Endodermal cell (in vitro differentiated cells): Measurements from ENCODE around the gene PRPH. TPM values are rescaled to one million over a fixed set of nuclear protein-coding genes. Genes with fewer than 3 reads are reported as not detected.
"Not testable (repeated sequence)": the region's sequence is repeated elsewhere in the genome, so short reads cannot be mapped to it uniquely, and the experiment has no call there.

Experiments
- DNase-seq: peaks from one replicate; pipeline ENCODE4 v3.0.0-alpha.2; 2017
- H3K27ac ChIP-seq: 2 replicates; pipeline ENCODE4 v1.5.1; 2013; ENCODE audit warnings: mild to moderate bottlenecking, low read depth, low read length, moderate library complexity
- H3K27me3 ChIP-seq: 2 replicates; pipeline ENCODE4 v1.6.1; 2013; ENCODE audit warnings: mild to moderate bottlenecking, low read length, moderate library complexity; ENCODE audit not compliant: insufficient read depth, control insufficient read depth, poor library complexity, severe bottlenecking
- H3K36me3 ChIP-seq: 2 replicates; pipeline ENCODE4 v1.7.0; 2013; ENCODE audit warnings: mild to moderate bottlenecking, low read length, moderate library complexity; ENCODE audit not compliant: control insufficient read depth, insufficient read depth
- H3K4me1 ChIP-seq: one replicate; pipeline ENCODE4 v1.7.0; 2013; ENCODE audit warnings: low read length; ENCODE audit not compliant: control insufficient read depth, insufficient read depth
- H3K4me3 ChIP-seq: 2 replicates; pipeline ENCODE4 v1.5.1; 2013; ENCODE audit warnings: mild to moderate bottlenecking, low read length, moderate library complexity
- H3K9ac ChIP-seq: 2 replicates; pipeline ENCODE4 v1.6.1; 2013; ENCODE audit warnings: mild to moderate bottlenecking, low read length, moderate library complexity; ENCODE audit not compliant: poor library complexity, severe bottlenecking; ENCODE audit errors: extremely low read depth
- H3K9me3 ChIP-seq: 2 replicates; pipeline ENCODE4 v1.6.1; 2013; ENCODE audit warnings: mild to moderate bottlenecking, low read length, moderate library complexity; ENCODE audit not compliant: control insufficient read depth
- H3K27ac Mint-ChIP-seq: 2 replicates; pipeline ENCODE4 v1.8.0; 2020; ENCODE audit warnings: mixed read lengths
- H3K27me3 Mint-ChIP-seq: 2 replicates; pipeline ENCODE4 v1.8.0; 2021; ENCODE audit warnings: mild to moderate bottlenecking, mixed read lengths; ENCODE audit not compliant: insufficient read depth
- H3K36me3 Mint-ChIP-seq: 2 replicates; pipeline ENCODE4 v1.8.0; 2020; ENCODE audit warnings: low read depth, mixed read lengths
- H3K4me1 Mint-ChIP-seq: 2 replicates; pipeline ENCODE4 v1.8.0; 2020; ENCODE audit warnings: mixed read lengths
- H3K4me3 Mint-ChIP-seq: 2 replicates; pipeline ENCODE4 v1.8.0; 2020; ENCODE audit warnings: mild to moderate bottlenecking, moderate library complexity, mixed read lengths
- H3K9me3 Mint-ChIP-seq: 2 replicates; pipeline ENCODE4 v1.8.0; 2020; ENCODE audit warnings: mild to moderate bottlenecking, mixed read lengths
- CTCF ChIP-seq: fragments of 200-600 bp; sonication (generic); conservative IDR thresholded peaks from 2 replicates; pipeline ENCODE4 v1.5.0; 2021; ENCODE audit warnings: antibody characterized with exemption, mild to moderate bottlenecking
- WGBS, 2 experiments: methylation state at CpG; one replicate each; pipeline versions ENCODE4 v1.1.5 to v1.1.7; 2013; ENCODE audit warnings: missing lambda C conversion rate in 2 of 2, mixed read lengths in 1 of 2; ENCODE audit not compliant: insufficient coverage in 1 of 2, insufficient read length in 1 of 2; 5-methylcytosine and 5-hydroxymethylcytosine counted together
- total RNA-seq, 2 donors: library from RNA; stranded (reverse); fragmentation: NEBNext Ultra II Directional in 1 of 2; extraction: Animal tissue kit (Norgen Biotek cat#: 25700) in 1 of 2; gene quantifications; 2 replicates in 1 of 2; 3 replicates in 1 of 2; pipeline ENCODE4 v1.2.1, GENCODE V29; 2021

Gene PRPH
- total RNA-seq, 2 donors from 2014 or later: 0.42 to 0.51 TPM

GRCh38 chr12:49331380-49332222 is 36.7 kb downstream of the PRPH start:
- Histone ChIP-seq H3K36me3 (peaks cover 39% of the 10 kb centered on the region), H3K9ac (no peak overlapping the region), H3K4me3 (no peak overlapping the region), H3K27me3 (peaks cover 55% of the 10 kb centered on the region), H3K4me1 (no peaks in the 10 kb centered on the region), H3K27ac (no peak overlapping the region), H3K9me3 (no peaks in the 10 kb centered on the region)
- Mint-ChIP-seq H3K27me3 (peaks cover 40% of the 10 kb centered on the region), H3K9me3 (no peaks in the 10 kb centered on the region), H3K27ac (no peak overlapping the region), H3K36me3 (peaks cover 23% of the 10 kb centered on the region), H3K4me3 (no peak overlapping the region), H3K4me1 (no peaks in the 10 kb centered on the region)
- peak; percentile 83 for TF ChIP-seq CTCF
- DNase-seq: peak; percentile 92
- 70 to 71% methylated on average over 7 to 11 of the region's 11 CpGs for WGBS, 2 experiments

- Mint-ChIP-seq H3K36me3 (peaks cover 16% of the 10 kb centered on the region), H3K27me3 (peaks cover 48% of the 10 kb centered on the region), H3K4me3 (no peak overlapping the region), H3K4me1 (peaks cover 2% of the 10 kb centered on the region), H3K27ac (no peak overlapping the region), H3K9me3 (no peaks in the 10 kb centered on the region)
- H3K36me3 ChIP-seq: peaks cover 31% of the 10 kb centered on the region
- H3K9ac ChIP-seq: no peak overlapping the region
- no peaks in the 10 kb centered on the region for H3K9me3 ChIP-seq
- no peak for DNase-seq
- H3K4me3 ChIP-seq: no peak overlapping the region
- peaks cover 64% of the 10 kb centered on the region for H3K27me3 ChIP-seq
- 62 to 81% methylated on average over 11 to 17 of the region's 17 CpGs for WGBS, 2 experiments
- H3K27ac ChIP-seq: no peak overlapping the region
- H3K4me1 ChIP-seq: no peaks in the 10 kb centered on the region
- no peak for TF ChIP-seq CTCF
Measured at GRCh38 chr12:49332441-49332861, 37.5 kb downstream of the PRPH start.

- Mint-ChIP-seq H3K9me3 (no peaks in the 10 kb centered on the region), H3K27ac (no peak overlapping the region), H3K27me3 (peaks cover 53% of the 10 kb centered on the region), H3K4me3 (no peak overlapping the region), H3K36me3 (peaks cover 12% of the 10 kb centered on the region), H3K4me1 (peaks cover 6% of the 10 kb centered on the region)
- H3K9ac ChIP-seq: no peak overlapping the region
- no peak overlapping the region for H3K27ac ChIP-seq
- peaks cover 27% of the 10 kb centered on the region for H3K36me3 ChIP-seq
- no peak overlapping the region for H3K4me3 ChIP-seq
- H3K4me1 ChIP-seq: no peaks in the 10 kb centered on the region
- WGBS, 2 experiments: 34 to 53% methylated on average over 12 to 40 of the region's 40 CpGs
- TF ChIP-seq CTCF: no peak
- H3K9me3 ChIP-seq: no peaks in the 10 kb centered on the region
- peak; percentile 49 for DNase-seq
- peaks cover 69% of the 10 kb centered on the region for H3K27me3 ChIP-seq
Measured at GRCh38 chr12:49332891-49333371, 38.0 kb downstream of the PRPH start.

- not testable (repeated sequence) for H3K27ac ChIP-seq, H3K27ac Mint-ChIP-seq, H3K9me3 Mint-ChIP-seq, H3K4me3 Mint-ChIP-seq, DNase-seq, H3K9me3 ChIP-seq, H3K9ac ChIP-seq, H3K4me3 ChIP-seq, H3K4me1 ChIP-seq
- peaks cover 26% of the 10 kb centered on the region for H3K36me3 ChIP-seq
- H3K27me3 ChIP-seq: peaks cover 77% of the 10 kb centered on the region
- peaks cover 61% of the 10 kb centered on the region for H3K27me3 Mint-ChIP-seq
- peaks cover 11% of the 10 kb centered on the region for H3K36me3 Mint-ChIP-seq
- WGBS, 2 experiments: 90 to 93% methylated on average over 11 to 19 of the region's 21 CpGs
- H3K4me1 Mint-ChIP-seq: peaks cover 13% of the 10 kb centered on the region
Measured at GRCh38 chr12:49333778-49334177, 38.8 kb downstream of the PRPH start.
